Immature natural killer cell (primary cell): ENCODE measurements around the gene RAB4B. TPM values are rescaled to one million over a fixed set of nuclear protein-coding genes. Genes with fewer than 3 reads are reported as not detected.
A peak's percentile ranks its signal among the peaks of the same experiment; 100 is the strongest.
"Not testable (repeated sequence)": the region's sequence is repeated elsewhere in the genome, so short reads cannot be mapped to it uniquely, and the experiment has no call there.

Source experiments
- DNase-seq, 3 donors: peaks; one replicate each; pipeline ENCODE4 v3.0.0; 2022; ENCODE audit warnings: mixed read lengths in 1 of 3
- H3K27ac Mint-ChIP-seq, 6 donors: one replicate each; pipeline ENCODE4 v1.8.0; 2020; ENCODE audit warnings: mixed read lengths in 6 of 6, mild to moderate bottlenecking in 5 of 6, inconsistent platforms in 4 of 6, moderate library complexity in 3 of 6
- H3K27me3 Mint-ChIP-seq, 3 donors: one replicate each; pipeline ENCODE4 v1.8.0; 2020 to 2021; ENCODE audit warnings: low read depth in 3 of 3, mild to moderate bottlenecking in 3 of 3, mixed read lengths in 3 of 3, moderate library complexity in 3 of 3, inconsistent platforms in 1 of 3
- H3K36me3 Mint-ChIP-seq, 3 donors: one replicate each; pipeline ENCODE4 v1.8.0; 2020; ENCODE audit warnings: mixed read lengths in 3 of 3, inconsistent platforms in 2 of 3, mild to moderate bottlenecking in 2 of 3
- H3K4me1 Mint-ChIP-seq, 2 donors: one replicate each; pipeline ENCODE4 v1.8.0; 2020; ENCODE audit warnings: inconsistent platforms in 2 of 2, mild to moderate bottlenecking in 2 of 2, mixed read lengths in 2 of 2, moderate library complexity in 1 of 2
- H3K4me3 Mint-ChIP-seq, 5 donors: one replicate each; pipeline ENCODE4 v1.8.0; 2020; ENCODE audit warnings: mild to moderate bottlenecking in 5 of 5, mixed read lengths in 5 of 5, inconsistent platforms in 3 of 5, moderate library complexity in 3 of 5
- H3K9me3 Mint-ChIP-seq, 6 donors: one replicate each; pipeline ENCODE4 v1.8.0; 2020; ENCODE audit warnings: mild to moderate bottlenecking in 6 of 6, mixed read lengths in 6 of 6, inconsistent platforms in 4 of 6, moderate library complexity in 3 of 6
- polyA plus RNA-seq, 3 donors: library from polyadenylated mRNA; unstranded; fragments of 300-500 nt; fragmentation: Illumina TruSeq; gene quantifications; one replicate each; pipeline ENCODE4 v1.2.3, GENCODE V29; 2021

RAB4B gene, protein sequence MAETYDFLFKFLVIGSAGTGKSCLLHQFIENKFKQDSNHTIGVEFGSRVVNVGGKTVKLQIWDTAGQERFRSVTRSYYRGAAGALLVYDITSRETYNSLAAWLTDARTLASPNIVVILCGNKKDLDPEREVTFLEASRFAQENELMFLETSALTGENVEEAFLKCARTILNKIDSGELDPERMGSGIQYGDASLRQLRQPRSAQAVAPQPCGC
- 100 to 1,000 TPM; 129 to 151 (median 150) TPM for polyA plus RNA-seq

- peak within 1 kb of the TSS; percentile 90 to 98 (median 92) for H3K4me3 Mint-ChIP-seq
- H3K9me3 Mint-ChIP-seq = no peaks in the 10 kb centered on the region
- peaks cover 36 to 46% of the 10 kb centered on the region in 2 donors for H3K4me1 Mint-ChIP-seq
- H3K27ac Mint-ChIP-seq = peak within 1 kb of the TSS; percentile 96 to 100 (median 97)
- peaks cover 0 to 13% (median 9%) of the 10 kb centered on the region in 3 donors for H3K36me3 Mint-ChIP-seq
- peak; percentile 100 for DNase-seq
- H3K27me3 Mint-ChIP-seq = peaks cover 15 to 19% (median 17%) of the 10 kb centered on the region in 3 donors
Measured at GRCh38 chr19:40777937-40778705, at the start of gene RAB4B. Gene RAB4B (plus strand): TSS chr19:40778247. CDS start chr19:40778376, 129 bp downstream.

DNA sequence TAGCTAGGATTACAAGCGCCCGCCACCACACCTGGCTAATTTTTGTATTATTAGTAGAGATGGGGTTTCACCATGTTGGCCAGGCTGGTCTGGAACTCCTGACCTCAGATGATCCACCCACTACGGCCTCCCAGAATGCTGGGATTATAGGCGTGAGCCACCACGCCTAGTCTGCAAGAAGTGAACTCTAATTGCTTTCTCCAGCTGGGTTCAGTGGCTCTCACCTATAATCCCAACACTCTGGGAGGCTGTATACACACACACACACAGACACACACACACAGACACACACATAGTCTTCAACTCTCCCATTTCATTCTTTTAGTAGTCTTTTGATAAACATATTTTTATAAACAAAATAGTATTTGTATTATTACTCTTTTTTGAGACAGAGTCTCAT is 48.0 kb upstream of the RAB4B start:
- not testable (repeated sequence) for H3K9me3 Mint-ChIP-seq, H3K27ac Mint-ChIP-seq, H3K4me3 Mint-ChIP-seq, H3K27me3 Mint-ChIP-seq, DNase-seq, H3K4me1 Mint-ChIP-seq
- peaks cover 16 to 59% (median 22%) of the 10 kb centered on the region in 3 donors for H3K36me3 Mint-ChIP-seq

GRCh38 chr19:40732304-40732703 is 45.7 kb upstream of the RAB4B start:
- not testable (repeated sequence) for H3K4me1 Mint-ChIP-seq, H3K4me3 Mint-ChIP-seq, H3K27me3 Mint-ChIP-seq, H3K9me3 Mint-ChIP-seq, DNase-seq, H3K27ac Mint-ChIP-seq
- peaks cover 22 to 56% (median 28%) of the 10 kb centered on the region in 3 donors for H3K36me3 Mint-ChIP-seq

DNA sequence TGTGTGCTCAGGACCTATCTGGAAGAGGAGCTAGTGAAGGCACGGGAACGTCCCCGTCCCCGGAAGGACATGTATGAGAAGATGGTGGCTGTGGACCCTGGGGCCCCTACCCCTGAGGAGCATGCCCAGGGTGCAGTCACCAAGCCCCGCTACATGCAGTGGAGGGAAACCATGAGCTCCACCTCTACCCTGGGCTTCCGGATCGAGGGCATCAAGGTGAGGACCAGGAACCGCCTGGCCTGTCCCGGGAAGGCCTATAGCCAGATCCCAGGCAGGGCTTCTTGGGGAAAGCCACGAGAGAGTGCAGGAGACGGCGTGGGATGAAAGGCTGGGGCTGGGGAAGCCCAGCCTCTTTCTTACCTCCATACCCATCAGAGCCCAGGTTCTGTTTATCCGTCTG is 44.9 kb upstream of the RAB4B start:
- no peaks in the 10 kb centered on the region for H3K27me3 Mint-ChIP-seq
- H3K4me3 Mint-ChIP-seq = no peak overlapping the region
- H3K36me3 Mint-ChIP-seq = peaks cover 22 to 52% (median 28%) of the 10 kb centered on the region in 3 donors
- no peaks in the 10 kb centered on the region for H3K9me3 Mint-ChIP-seq
- DNase-seq = no peak
- no peaks in the 10 kb centered on the region for H3K4me1 Mint-ChIP-seq
- no peak overlapping the region for H3K27ac Mint-ChIP-seq

DNA sequence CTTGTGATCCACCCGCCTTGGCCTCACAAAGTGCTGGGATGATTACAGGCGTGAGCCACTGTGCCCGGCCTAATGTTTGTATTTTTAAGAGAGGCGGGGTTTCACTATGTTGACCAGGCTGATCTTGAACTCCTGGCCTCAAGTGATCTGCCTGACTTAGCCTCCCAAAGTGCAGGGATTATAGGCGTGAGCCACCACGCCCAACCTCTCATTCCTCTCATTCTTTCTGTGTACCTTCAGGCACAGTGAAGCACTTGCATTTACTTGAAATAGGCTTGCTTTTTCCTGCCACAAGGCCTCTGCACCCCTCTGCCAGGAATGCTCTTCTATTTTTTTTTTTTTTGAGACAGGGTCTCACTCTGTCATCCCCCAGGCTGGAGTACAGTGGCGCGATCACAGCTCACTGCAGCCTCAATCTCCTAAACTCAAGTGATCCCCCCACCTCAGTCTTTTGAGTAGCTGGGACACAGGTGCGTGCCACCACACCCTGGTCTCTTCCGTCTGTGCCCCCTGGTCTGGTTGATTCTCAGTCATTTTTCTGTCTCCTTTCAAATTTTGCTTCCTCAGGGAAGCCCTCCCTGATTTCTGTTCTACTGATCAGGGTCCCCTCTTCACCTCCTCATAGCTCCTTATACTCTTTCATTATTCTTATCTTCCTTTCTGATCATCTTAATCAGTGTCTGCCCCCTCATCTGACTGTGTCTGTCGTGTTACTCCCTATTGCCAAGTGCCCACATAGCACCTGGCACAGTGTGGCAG is 42.9 kb upstream of the RAB4B start:
- no peak overlapping the region for H3K4me3 Mint-ChIP-seq
- no peak overlapping the region for H3K27ac Mint-ChIP-seq
- no peaks in the 10 kb centered on the region for H3K27me3 Mint-ChIP-seq
- H3K36me3 Mint-ChIP-seq = peaks cover 25 to 50% (median 29%) of the 10 kb centered on the region in 3 donors
- DNase-seq = no peak
- H3K4me1 Mint-ChIP-seq = no peaks in the 10 kb centered on the region
- no peaks in the 10 kb centered on the region for H3K9me3 Mint-ChIP-seq

DNA sequence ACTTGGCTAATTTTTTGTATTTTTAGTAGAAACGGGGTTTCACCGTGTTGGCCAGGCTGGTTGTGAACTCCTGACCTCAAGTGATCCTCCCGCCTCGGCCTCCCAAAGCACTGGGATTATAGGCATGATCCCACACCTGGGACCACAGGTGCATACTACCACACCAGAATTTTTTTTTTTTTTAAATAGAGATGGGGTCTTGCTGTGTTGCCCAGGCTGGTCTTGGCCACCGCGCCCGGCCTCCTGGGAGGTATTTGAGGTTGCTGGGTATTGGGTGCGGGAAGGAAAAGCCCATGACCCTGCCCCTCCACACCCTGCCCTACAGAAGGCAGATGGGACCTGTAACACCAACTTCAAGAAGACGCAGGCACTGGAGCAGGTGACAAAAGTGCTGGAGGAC is 41.4 kb upstream of the RAB4B start:
- Mint-ChIP-seq H3K9me3 (no peaks in the 10 kb centered on the region), H3K36me3 (peaks cover 16 to 40% (median 19%) of the 10 kb centered on the region in 3 donors), H3K27me3 (no peaks in the 10 kb centered on the region), H3K4me1 (no peaks in the 10 kb centered on the region), H3K27ac (no peak overlapping the region), H3K4me3 (no peak overlapping the region)
- DNase-seq = no peak

- no peaks in the 10 kb centered on the region for H3K4me1 Mint-ChIP-seq
- no peak overlapping the region for H3K4me3 Mint-ChIP-seq
- DNase-seq = no peak
- H3K27ac Mint-ChIP-seq = peak overlapping the region in 1 of 6 donors; percentile 36
- H3K27me3 Mint-ChIP-seq = no peaks in the 10 kb centered on the region
- H3K36me3 Mint-ChIP-seq = peaks cover 16 to 40% (median 19%) of the 10 kb centered on the region in 3 donors
- no peaks in the 10 kb centered on the region for H3K9me3 Mint-ChIP-seq
Measured at GRCh38 chr19:40737102-40737644, 40.9 kb upstream of the RAB4B start.

GRCh38 chr19:40739030-40739839 is 38.8 kb upstream of the RAB4B start:
- no peak for DNase-seq
- no peaks in the 10 kb centered on the region for H3K27me3 Mint-ChIP-seq
- H3K4me1 Mint-ChIP-seq = no peaks in the 10 kb centered on the region
- H3K27ac Mint-ChIP-seq = no peak overlapping the region
- no peaks in the 10 kb centered on the region for H3K9me3 Mint-ChIP-seq
- no peak overlapping the region for H3K4me3 Mint-ChIP-seq
- H3K36me3 Mint-ChIP-seq = peaks cover 9 to 23% (median 13%) of the 10 kb centered on the region in 3 donors

DNA sequence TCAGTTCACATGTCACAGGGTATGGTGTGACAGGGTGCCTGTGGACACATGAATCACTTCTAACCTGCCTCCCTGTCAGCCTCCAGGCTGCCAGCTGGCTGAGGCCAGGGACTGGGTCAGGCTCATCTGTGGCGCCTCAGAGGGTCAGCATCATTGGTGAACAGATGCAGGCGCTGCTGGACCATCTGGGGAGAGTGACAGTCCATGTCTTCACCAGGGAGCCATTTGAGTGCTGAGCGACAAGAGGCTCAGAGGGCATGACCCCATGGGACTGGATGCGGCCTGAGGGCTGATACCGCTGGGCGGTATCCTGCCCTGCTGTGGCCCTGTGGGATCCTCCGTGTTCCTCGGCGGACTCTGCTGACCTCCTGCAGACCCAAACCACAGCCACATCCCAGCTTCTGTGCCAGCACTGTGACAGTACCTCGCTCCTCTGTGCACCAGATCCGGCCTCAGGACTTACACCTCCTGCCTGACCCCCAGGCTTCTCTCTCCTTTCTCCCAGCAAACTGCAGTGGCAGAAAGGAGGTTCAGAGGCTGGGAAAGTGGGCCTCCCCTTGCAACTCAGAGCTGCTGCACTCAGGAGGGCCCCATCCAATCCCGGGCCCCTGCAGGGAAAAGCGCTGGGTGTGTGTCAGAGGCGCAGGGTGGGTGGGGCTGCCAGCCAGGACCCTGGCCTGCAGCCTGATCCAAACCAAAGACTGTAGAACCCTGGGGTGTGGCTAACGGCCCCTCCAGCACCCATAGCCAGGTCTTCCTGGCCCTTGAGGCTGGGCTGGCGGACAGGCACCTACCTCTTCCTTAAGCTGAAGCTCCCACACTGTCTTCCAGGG is 38.0 kb upstream of the RAB4B start:
- Mint-ChIP-seq H3K4me1 (no peaks in the 10 kb centered on the region), H3K36me3 (peaks cover 9 to 19% (median 11%) of the 10 kb centered on the region in 3 donors), H3K27me3 (no peaks in the 10 kb centered on the region), H3K4me3 (no peak overlapping the region), H3K27ac (peak overlapping the region in 1 of 6 donors; percentile 50), H3K9me3 (no peaks in the 10 kb centered on the region)
- no peak for DNase-seq

- Mint-ChIP-seq H3K27me3 (no peaks in the 10 kb centered on the region), H3K4me3 (no peak overlapping the region), H3K4me1 (no peaks in the 10 kb centered on the region), H3K36me3 (peaks cover 3 to 13% (median 5%) of the 10 kb centered on the region in 3 donors), H3K27ac (peak overlapping the region in 1 of 6 donors; percentile 50), H3K9me3 (no peaks in the 10 kb centered on the region)
- no peak for DNase-seq
Measured at GRCh38 chr19:40740747-40741146, 37.3 kb upstream of the RAB4B start.

- H3K4me1 Mint-ChIP-seq = no peaks in the 10 kb centered on the region
- no peak overlapping the region for H3K27ac Mint-ChIP-seq
- no peaks in the 10 kb centered on the region for H3K27me3 Mint-ChIP-seq
- DNase-seq = no peak
- H3K4me3 Mint-ChIP-seq = no peak overlapping the region
- no peaks in the 10 kb centered on the region for H3K9me3 Mint-ChIP-seq
- H3K36me3 Mint-ChIP-seq = peaks cover 3 to 12% (median 5%) of the 10 kb centered on the region in 3 donors
Measured at GRCh38 chr19:40741527-40742390, 36.3 kb upstream of the RAB4B start.

- H3K9me3 Mint-ChIP-seq = no peaks in the 10 kb centered on the region
- DNase-seq = no peak
- H3K27ac Mint-ChIP-seq = no peak overlapping the region
- peaks cover 3 to 7% (median 5%) of the 10 kb centered on the region in 3 donors for H3K36me3 Mint-ChIP-seq
- no peak overlapping the region for H3K4me3 Mint-ChIP-seq
- no peaks in the 10 kb centered on the region for H3K4me1 Mint-ChIP-seq
- no peaks in the 10 kb centered on the region for H3K27me3 Mint-ChIP-seq
Measured at GRCh38 chr19:40742477-40742876, 35.6 kb upstream of the RAB4B start.
